Stomach (tissue), 4 donors: ENCODE data around the gene VPS45.

Source experiments
- CTCF ChIP-seq, 7 experiments: fragments of 450-650 bp in 4 of 7; fragments of 200-600 bp in 3 of 7; sonication (generic) in 3 of 7; IDR thresholded peaks; one replicate each; pipeline ENCODE4 v1.5.1; 2016 to 2019; ENCODE audit warnings: antibody characterized with exemption in 7 of 7, control low read depth in 2 of 7, mild to moderate bottlenecking in 1 of 7
- POLR2A ChIP-seq, 4 donors: fragments of 450-650 bp; IDR thresholded peaks; one replicate each; pipeline ENCODE4 v1.6.1; 2016; ENCODE audit warnings: antibody characterized with exemption in 4 of 4, control low read depth in 2 of 4, mild to moderate bottlenecking in 1 of 4, moderate library complexity in 1 of 4
- POLR2AphosphoS5 ChIP-seq, 3 donors: sonication (generic); formaldehyde crosslinking; IDR thresholded peaks; one replicate each; pipeline ENCODE4 v1.6.1; 2016; ENCODE audit warnings: antibody characterized with exemption in 3 of 3

DNA sequence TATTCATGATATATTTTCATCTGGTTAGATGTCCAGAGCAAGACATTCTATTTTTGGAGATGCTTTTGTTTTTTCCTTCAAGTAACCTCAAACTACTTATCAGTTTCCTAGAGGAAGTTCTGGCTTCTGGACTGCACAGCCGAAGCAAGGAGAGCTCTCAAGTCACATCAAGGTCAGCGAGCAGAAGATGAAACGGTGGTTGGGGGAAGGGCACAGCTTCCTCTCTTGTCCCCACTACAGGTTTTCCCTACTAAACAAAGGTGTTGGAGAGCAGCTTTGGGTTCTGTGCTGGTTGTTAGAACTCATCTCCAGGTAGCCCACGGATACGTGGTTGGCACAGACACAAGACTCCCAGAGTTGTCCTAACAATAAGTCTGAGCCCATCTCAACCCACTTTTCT, 77.0 kb downstream of the VPS45 start:
- TF ChIP-seq POLR2A (IDR thresholded peaks at IDR 0.05) (no peak), CTCF (IDR thresholded peaks at IDR 0.05) (no peak), POLR2AphosphoS5 (IDR thresholded peaks at IDR 0.05) (no peak)
